H9 (cell line): ENCODE measurements around the gene TBCK. TPM values are rescaled to one million over a fixed set of nuclear protein-coding genes. Genes with fewer than 3 reads are reported as not detected.

Experiments used
- DNase-seq: peaks from one replicate; pipeline ENCODE4 v3.0.0-alpha.2; 2017
- H2AFZ ChIP-seq: one replicate; pipeline ENCODE4 v1.6.1; 2013; ENCODE audit warnings: mild to moderate bottlenecking, low read length, control low read depth, moderate library complexity
- H2AK5ac ChIP-seq: 2 replicates; pipeline ENCODE4 v1.6.1; 2013; ENCODE audit warnings: low read length, control low read depth, mixed read lengths; ENCODE audit not compliant: insufficient read length
- H2BK120ac ChIP-seq: one replicate; pipeline ENCODE4 v1.6.1; 2013; ENCODE audit warnings: low read depth, mild to moderate bottlenecking, low read length, control low read depth, inconsistent platforms; ENCODE audit not compliant: poor library complexity, severe bottlenecking
- H2BK12ac ChIP-seq: 2 replicates; pipeline ENCODE4 v1.6.1; 2013; ENCODE audit warnings: low read length, control low read depth, mixed read lengths, low read depth; ENCODE audit not compliant: insufficient read length
- H2BK15ac ChIP-seq: 2 replicates; pipeline ENCODE4 v1.6.1; 2013; ENCODE audit warnings: low read depth, low read length, control low read depth
- H2BK20ac ChIP-seq: one replicate; pipeline ENCODE4 v1.6.1; 2013; ENCODE audit warnings: low read depth, mild to moderate bottlenecking, low read length, control low read depth, inconsistent platforms; ENCODE audit not compliant: poor library complexity, severe bottlenecking
- H2BK5ac ChIP-seq: 2 replicates; pipeline ENCODE4 v1.6.1; 2013; ENCODE audit warnings: low read length, control low read depth, mixed read lengths; ENCODE audit not compliant: insufficient read length
- H3K14ac ChIP-seq: 2 replicates; pipeline ENCODE4 v1.6.1; 2013; ENCODE audit warnings: low read length, control low read depth; ENCODE audit not compliant: insufficient read depth
- H3K18ac ChIP-seq: 2 replicates; pipeline ENCODE4 v1.6.1; 2013; ENCODE audit warnings: low read depth, mild to moderate bottlenecking, mixed read lengths, low read length, control low read depth; ENCODE audit not compliant: insufficient read length
- H3K23ac ChIP-seq: 2 replicates; pipeline ENCODE4 v1.6.1; 2013; ENCODE audit warnings: low read length, control low read depth, mixed read lengths, low read depth; ENCODE audit not compliant: insufficient read length
- H3K23me2 ChIP-seq: 2 replicates; pipeline ENCODE4 v1.6.1; 2013; ENCODE audit warnings: low read depth, mild to moderate bottlenecking, mixed read lengths, low read length, control low read depth; ENCODE audit not compliant: insufficient read length, poor library complexity, severe bottlenecking
- H3K27ac ChIP-seq: 2 replicates; pipeline ENCODE4 v1.5.1; 2013; ENCODE audit warnings: low read length, control low read depth, mixed read lengths, low read depth; ENCODE audit not compliant: insufficient read length
- H3K27me3 ChIP-seq: 2 replicates; pipeline ENCODE4 v1.6.1; 2013; ENCODE audit warnings: low read length, control low read depth, inconsistent platforms; ENCODE audit not compliant: insufficient read depth
- H3K4ac ChIP-seq: 2 replicates; pipeline ENCODE4 v1.6.1; 2013; ENCODE audit warnings: low read depth, mild to moderate bottlenecking, control low read depth, inconsistent platforms, low read length, moderate library complexity
- H3K4me1 ChIP-seq: 2 replicates; pipeline ENCODE4 v1.6.1; 2013; ENCODE audit warnings: low read length, control low read depth, inconsistent platforms; ENCODE audit not compliant: insufficient read depth
- H3K4me2 ChIP-seq: 2 replicates; pipeline ENCODE4 v1.6.1; 2013; ENCODE audit warnings: low read length, control low read depth, mixed read lengths; ENCODE audit not compliant: insufficient read length, insufficient read depth
- H3K56ac ChIP-seq: 2 replicates; pipeline ENCODE4 v1.6.1; 2013; ENCODE audit warnings: low read depth, mild to moderate bottlenecking, mixed read lengths, low read length, control low read depth; ENCODE audit not compliant: insufficient read length
- H3K79me1 ChIP-seq: 2 replicates; pipeline ENCODE4 v1.6.1; 2013; ENCODE audit warnings: low read depth, mild to moderate bottlenecking, moderate library complexity, low read length, control low read depth, inconsistent platforms; ENCODE audit not compliant: insufficient read depth, poor library complexity, severe bottlenecking
- H3K79me2 ChIP-seq: 2 replicates; pipeline ENCODE4 v1.6.1; 2013; ENCODE audit warnings: low read length, control low read depth, inconsistent platforms; ENCODE audit not compliant: insufficient read depth
- H3K9ac ChIP-seq: 2 replicates; pipeline ENCODE4 v1.6.1; 2013; ENCODE audit warnings: low read length, control low read depth, mixed read lengths; ENCODE audit not compliant: insufficient read length; ENCODE audit errors: extremely low read depth
- H3K9me3 ChIP-seq: one replicate; pipeline ENCODE4 v1.6.1; 2013; ENCODE audit warnings: low read depth, low read length, inconsistent platforms; ENCODE audit not compliant: control insufficient read depth
- H3T11ph ChIP-seq: one replicate; pipeline ENCODE4 v1.6.1; 2013; ENCODE audit warnings: mild to moderate bottlenecking, low read length, control low read depth, inconsistent platforms
- H4K20me1 ChIP-seq: one replicate; pipeline ENCODE4 v1.6.1; 2013; ENCODE audit not compliant: control insufficient read depth, insufficient read length, insufficient read depth
- H4K5ac ChIP-seq: 2 replicates; pipeline ENCODE4 v1.6.1; 2013; ENCODE audit warnings: low read depth, mild to moderate bottlenecking, mixed read lengths, low read length, control low read depth; ENCODE audit not compliant: insufficient read length
- H4K8ac ChIP-seq: replicated peaks from 2 replicates; pipeline ENCODE4 v1.6.1; 2013; ENCODE audit warnings: low read length, control low read depth, mixed read lengths, low read depth; ENCODE audit not compliant: insufficient read length
- H4K91ac ChIP-seq: 2 replicates; pipeline ENCODE4 v1.6.1; 2013; ENCODE audit warnings: low read depth, mild to moderate bottlenecking, moderate library complexity, mixed read lengths, low read length, control low read depth; ENCODE audit not compliant: insufficient read length
- H3K27ac Mint-ChIP-seq, 3 experiments: 2 replicates in 2 of 3; 3 replicates in 1 of 3; pipeline ENCODE4 v1.8.0; 2020 to 2021; ENCODE audit warnings: mixed read lengths in 3 of 3, mild to moderate bottlenecking in 1 of 3, moderate library complexity in 1 of 3
- H3K27me3 Mint-ChIP-seq: 2 replicates; pipeline ENCODE4 v1.8.0; 2021; ENCODE audit warnings: low read depth, mild to moderate bottlenecking, moderate library complexity, mixed read lengths
- H3K36me3 Mint-ChIP-seq, 3 experiments: 2 replicates in 2 of 3; 3 replicates in 1 of 3; pipeline ENCODE4 v1.8.0; 2020 to 2021; ENCODE audit warnings: low read depth in 3 of 3, mixed read lengths in 3 of 3; ENCODE audit not compliant: insufficient read depth in 1 of 3
- H3K4me1 Mint-ChIP-seq, 2 experiments: 2 replicates each; pipeline ENCODE4 v1.8.0; 2020; ENCODE audit warnings: mixed read lengths in 2 of 2
- H3K4me3 Mint-ChIP-seq, 2 experiments: 2 replicates in 1 of 2; 3 replicates in 1 of 2; pipeline ENCODE4 v1.8.0; 2020 to 2021; ENCODE audit warnings: mild to moderate bottlenecking in 2 of 2, mixed read lengths in 2 of 2, moderate library complexity in 1 of 2
- H3K9me3 Mint-ChIP-seq, 2 experiments: 2 replicates in 1 of 2; 3 replicates in 1 of 2; pipeline ENCODE4 v1.8.0; 2020; ENCODE audit warnings: mild to moderate bottlenecking in 2 of 2, mixed read lengths in 2 of 2, moderate library complexity in 1 of 2
- WGBS: extraction: QIAGEN DNeasy Blood & Tissue Kit; methylation state at CpG from one replicate; pipeline ENCODE4 v1.1.7; 2013; ENCODE audit warnings: missing lambda C conversion rate, low lambda C conversion rate, mixed read lengths; ENCODE audit not compliant: insufficient read length; ENCODE audit errors: extremely low coverage; 5-methylcytosine and 5-hydroxymethylcytosine counted together
- total RNA-seq: library from RNA; stranded (reverse); gene quantifications from 2 replicates; pipeline ENCODE4 v1.2.1, GENCODE V29; 2021
- TF ChIP-seq, protein P1 (sequence below): fragments of 200-600 bp; sonication (generic); conservative IDR thresholded peaks from 3 replicates; pipeline ENCODE4 v1.8.0; 2021; ENCODE audit warnings: antibody characterized with exemption, mild to moderate bottlenecking

Gene TBCK
- total RNA-seq, 1 experiment from 2014 or later = 22.1 TPM

DNA sequence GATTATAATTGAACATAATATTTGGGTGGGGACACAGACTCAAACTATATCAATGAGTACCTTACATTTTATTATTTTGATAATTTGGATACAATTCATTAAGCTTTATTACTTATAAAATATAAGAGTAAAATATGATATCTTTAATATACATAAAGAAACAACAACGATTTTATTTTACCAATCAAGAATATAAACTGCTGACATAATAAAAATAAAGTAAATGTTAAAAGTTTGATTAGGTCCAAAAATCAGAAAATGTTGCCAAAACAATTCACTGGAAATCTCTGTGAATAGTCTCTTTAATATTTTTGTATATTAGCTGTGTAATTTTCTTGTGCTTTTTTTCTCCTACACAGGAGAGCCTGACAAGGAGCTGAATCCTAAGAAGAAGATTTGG, 31.2 kb upstream of the TBCK start:
- Histone ChIP-seq H3K4me2 (no peak overlapping the region), H2AK5ac (no peak overlapping the region), H3K79me2 (no peaks in the 10 kb centered on the region), H3T11ph (no peak overlapping the region), H3K56ac (no peak overlapping the region), H2BK12ac (no peak overlapping the region), H3K14ac (no peak overlapping the region), H3K23me2 (no peaks in the 10 kb centered on the region), H3K4ac (no peak overlapping the region), H3K27me3 (no peaks in the 10 kb centered on the region), H2BK15ac (no peak overlapping the region), H3K4me1 (no peaks in the 10 kb centered on the region), H4K20me1 (no peaks in the 10 kb centered on the region), H2BK20ac (no peak overlapping the region), H3K23ac (no peak overlapping the region), H3K79me1 (no peaks in the 10 kb centered on the region), H2BK5ac (no peak overlapping the region), H4K8ac (no peak overlapping the region), H3K9me3 (no peaks in the 10 kb centered on the region), H3K18ac (no peak overlapping the region), H4K91ac (no peak overlapping the region), H2AFZ (no peak overlapping the region), H3K9ac (no peak overlapping the region), H3K27ac (no peak overlapping the region), H2BK120ac (no peak overlapping the region), H4K5ac (no peak overlapping the region)
- Mint-ChIP-seq H3K9me3 (no peaks in the 10 kb centered on the region), H3K4me3 (no peak overlapping the region), H3K4me1 (peaks cover 5 to 6% of the 10 kb centered on the region in 2 experiments), H3K27ac (no peak overlapping the region), H3K36me3 (no peaks in the 10 kb centered on the region; a peak in 2 of 7 replicates), H3K27me3 (no peaks in the 10 kb centered on the region)
- TF ChIP-seq, protein P1, sequence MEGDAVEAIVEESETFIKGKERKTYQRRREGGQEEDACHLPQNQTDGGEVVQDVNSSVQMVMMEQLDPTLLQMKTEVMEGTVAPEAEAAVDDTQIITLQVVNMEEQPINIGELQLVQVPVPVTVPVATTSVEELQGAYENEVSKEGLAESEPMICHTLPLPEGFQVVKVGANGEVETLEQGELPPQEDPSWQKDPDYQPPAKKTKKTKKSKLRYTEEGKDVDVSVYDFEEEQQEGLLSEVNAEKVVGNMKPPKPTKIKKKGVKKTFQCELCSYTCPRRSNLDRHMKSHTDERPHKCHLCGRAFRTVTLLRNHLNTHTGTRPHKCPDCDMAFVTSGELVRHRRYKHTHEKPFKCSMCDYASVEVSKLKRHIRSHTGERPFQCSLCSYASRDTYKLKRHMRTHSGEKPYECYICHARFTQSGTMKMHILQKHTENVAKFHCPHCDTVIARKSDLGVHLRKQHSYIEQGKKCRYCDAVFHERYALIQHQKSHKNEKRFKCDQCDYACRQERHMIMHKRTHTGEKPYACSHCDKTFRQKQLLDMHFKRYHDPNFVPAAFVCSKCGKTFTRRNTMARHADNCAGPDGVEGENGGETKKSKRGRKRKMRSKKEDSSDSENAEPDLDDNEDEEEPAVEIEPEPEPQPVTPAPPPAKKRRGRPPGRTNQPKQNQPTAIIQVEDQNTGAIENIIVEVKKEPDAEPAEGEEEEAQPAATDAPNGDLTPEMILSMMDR = no peak
- no peak for DNase-seq
- WGBS = no CpG with 5 or more reads among the region's 1 CpG
